ENCODE results near the gene LTC4S.

LTC4S gene

DNA sequence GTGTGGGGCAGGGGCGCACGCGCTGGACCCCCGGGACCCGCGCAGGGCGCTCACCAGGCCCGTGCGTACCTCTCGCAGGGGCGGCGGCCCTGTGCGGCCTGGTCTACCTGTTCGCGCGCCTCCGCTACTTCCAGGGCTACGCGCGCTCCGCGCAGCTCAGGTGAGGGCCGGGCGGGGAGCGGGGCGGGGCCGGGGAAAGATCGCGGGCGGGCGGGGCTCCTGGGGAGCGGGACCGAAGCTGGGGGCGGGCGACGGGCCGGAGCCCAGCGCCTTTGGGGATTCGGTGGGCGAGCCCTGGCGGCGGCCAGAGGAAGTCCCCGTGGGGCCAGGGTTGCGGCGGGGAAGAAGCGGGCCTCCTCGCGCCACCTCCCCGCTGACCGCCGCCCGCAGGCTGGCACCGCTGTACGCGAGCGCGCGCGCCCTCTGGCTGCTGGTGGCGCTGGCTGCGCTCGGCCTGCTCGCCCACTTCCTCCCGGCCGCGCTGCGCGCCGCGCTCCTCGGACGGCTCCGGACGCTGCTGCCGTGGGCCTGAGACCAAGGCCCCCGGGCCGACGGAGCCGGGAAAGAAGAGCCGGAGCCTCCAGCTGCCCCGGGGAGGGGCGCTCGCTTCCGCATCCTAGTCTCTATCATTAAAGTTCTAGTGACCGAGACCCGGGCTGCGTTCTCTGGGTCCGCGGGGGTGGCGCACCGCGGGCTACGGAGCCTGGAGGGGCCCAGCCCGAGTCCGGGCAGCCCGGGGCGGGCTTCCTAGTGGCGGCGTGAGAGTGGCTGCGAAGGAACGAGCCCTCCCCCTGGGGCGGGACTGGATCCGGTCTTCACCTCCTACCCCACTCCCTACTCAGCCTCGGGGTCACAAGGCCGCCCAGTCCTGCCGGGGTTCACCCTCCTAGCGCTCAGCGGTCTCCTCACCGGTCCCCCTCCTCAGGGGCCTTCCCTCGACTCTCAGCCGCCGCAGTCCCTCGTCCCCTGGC, 2.4 kb downstream of the LTC4S start:
- DNase-seq (ENCODE audit: low read depth in 2 of 2) = no peak

DNA sequence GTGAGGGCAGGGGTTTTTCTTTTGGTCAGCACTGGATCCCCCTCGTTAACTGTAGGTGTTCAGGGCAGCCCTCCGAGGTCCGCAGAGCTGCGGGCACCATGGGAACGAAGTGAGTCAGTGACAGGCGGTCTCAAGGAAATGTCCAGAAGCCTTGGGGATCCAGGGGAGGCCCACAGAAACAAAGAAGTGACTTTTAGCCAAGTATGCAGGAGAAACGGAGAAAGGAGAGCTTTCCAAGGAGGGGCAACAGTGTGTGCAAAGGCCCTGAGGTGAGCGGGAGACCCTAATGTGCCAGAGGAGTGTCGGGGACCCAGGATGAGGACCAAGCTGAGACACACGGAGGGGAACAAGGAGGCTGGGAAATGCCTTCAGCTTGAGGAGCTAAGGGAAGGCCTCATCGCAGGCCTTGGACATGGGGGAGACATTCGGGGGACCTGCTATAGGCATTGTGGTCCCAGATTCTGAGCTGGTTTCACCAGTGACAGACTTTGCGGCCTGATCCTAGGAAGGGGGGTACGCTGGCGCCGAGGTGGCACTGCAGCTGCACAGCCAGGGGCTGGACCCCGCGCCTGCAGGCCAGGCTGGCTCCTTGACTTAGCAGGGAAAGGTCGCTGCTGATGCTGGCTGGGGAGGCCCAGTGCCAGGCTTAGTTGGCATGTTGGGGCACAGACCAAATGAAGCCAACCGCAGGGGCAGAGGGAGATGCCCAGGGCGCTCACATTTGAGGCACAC, 3.3 kb downstream of the LTC4S start:
- DNase-seq (ENCODE audit: low read depth in 2 of 2) = no peak

DNA sequence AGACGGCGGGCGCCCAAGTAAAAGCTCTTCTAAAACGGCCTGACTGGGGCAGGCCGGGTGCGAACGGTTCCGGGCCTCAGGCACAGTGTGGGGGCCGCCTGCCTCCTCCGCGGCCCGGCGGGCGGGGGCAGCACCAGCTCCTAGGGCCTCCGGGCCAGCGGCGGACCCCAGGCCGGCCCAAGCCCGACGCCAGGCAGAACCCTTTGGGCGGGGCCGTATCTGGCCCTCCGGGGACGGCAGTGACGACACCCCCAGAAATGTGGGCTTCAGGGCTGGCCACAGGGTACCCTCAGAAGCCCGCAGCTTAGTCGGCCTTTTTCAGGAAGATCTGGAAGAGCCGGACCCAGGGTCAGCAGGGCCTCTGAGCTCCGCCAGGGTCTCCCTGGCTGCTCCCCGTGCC, 4.0 kb downstream of the LTC4S start:
- DNase-seq (ENCODE audit: low read depth in 2 of 2) = no peak

DNA sequence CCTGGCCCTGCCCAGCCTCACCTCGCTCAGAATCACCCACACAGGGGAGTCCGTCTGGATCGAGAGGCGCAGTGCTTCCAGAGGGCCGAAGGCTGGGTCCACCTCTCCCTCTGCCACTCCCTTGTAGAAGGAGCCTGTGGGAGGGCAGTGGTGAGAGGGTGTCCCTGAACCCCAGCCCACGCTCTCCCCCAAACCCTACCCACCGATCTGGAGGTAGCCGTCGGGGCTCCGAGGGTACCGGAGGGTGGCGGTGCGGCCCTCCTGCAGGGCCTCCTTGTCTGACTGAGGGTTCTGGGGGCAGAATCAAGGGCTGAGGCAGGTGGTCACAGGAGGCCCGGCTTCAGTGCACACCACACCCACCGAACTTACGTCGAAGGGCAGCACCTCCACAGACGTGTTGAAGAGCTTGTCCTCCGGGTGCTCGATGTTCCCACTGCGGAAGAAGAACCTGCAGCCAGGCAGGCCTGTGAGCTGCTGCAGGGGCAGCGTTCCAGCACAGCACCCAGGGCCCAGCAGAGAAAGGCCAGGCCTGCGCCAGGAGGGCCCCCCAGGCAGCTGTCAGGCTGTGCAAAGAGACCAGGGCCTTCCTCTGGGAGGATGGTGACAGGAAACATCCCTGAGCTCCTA, 4.5 kb downstream of the LTC4S start:
- DNase-seq (ENCODE audit: low read depth in 2 of 2) = no peak

DNA sequence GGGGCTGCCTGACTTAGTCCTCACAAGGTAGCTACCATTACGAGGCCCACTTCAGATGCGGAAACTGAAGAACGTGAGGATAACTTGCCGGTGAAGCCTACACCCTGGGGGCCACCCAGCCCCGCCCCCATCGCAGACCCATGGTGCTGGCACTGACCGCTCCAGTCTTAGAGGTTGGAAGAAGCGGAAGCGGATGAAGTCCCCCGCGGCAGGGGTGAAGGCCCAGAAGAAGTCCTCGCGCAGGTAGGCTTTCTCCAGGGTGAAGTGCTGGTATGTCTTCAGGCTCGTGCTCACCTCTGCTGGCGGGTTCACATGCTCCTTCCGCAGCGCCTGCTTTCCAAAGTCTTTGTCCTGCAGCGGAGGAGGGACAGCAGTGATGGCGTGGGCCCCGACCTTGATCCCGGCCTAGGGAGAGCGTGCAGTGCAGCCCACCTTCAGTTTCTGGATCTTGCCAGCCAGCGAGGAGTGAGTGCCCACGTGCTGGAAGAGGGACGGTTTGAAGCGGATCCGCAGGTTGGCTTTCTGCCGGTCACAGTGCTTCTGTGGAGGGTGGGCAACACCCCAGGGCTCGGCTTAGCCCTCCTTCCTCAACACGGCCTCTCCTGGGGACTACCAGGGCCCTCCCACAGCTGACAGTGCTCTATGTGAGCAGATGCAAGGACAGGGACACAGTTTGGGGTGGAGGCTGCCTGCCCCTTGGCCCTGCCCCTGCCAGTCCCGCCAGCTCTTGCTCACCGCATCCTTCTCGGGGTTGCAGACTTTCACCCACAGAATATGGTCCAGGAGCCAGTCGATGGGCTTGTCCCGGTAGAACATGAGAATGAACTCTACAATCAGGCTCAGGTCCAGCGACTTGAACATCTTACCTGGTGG, 5.2 kb downstream of the LTC4S start:
- DNase-seq (ENCODE audit: low read depth in 2 of 2) = no peak

DNA sequence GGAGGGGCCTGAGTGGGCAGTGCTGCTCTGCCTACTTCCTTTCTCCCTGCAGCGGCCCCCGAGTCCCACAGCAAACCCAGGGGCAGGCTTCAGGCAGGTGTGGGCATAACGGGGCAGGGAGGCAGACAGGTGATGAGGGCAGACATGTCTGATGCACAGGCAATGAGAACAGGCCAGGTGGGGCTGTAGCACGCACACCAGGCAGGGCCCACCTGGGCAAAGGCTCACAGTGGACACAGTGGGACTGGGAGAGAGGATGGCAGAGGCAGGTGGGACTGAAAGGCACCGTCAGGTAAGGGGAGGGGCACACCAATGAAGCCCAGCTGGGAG, 5.8 kb downstream of the LTC4S start:
- no peak for DNase-seq (ENCODE audit: low read depth in 2 of 2)

DNA sequence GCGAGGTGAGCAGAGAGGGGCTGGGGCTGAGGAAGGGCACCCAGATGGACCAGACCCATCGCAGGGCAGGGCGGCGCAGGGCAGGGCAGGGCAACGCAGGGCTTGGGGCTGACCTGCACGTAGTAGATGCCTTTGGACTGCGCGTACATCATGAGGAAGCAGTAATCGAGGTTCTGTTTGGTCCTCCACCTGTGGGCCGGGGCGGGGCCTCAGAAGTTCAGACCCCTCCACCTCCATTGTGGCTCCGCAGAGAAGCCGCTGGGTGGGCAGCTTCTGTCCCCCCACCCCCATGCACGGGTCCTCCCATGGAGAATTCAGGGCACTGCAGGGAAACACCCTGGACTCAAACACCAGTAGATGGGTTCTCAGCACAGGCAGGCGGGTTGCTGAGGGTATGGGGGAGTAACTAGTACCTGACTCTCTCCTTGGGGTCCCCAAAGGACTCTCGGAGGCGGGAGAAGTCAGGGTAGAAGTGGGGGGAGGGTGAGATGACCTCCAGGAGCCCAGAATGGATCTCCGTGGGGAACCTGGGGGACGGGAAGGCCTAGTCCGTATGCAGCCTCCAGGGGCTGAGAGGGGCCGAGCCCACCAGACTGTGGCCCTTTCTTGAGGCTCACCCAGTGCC, 6.4 kb downstream of the LTC4S start:
- no peak for DNase-seq (ENCODE audit: low read depth in 2 of 2)

DNA sequence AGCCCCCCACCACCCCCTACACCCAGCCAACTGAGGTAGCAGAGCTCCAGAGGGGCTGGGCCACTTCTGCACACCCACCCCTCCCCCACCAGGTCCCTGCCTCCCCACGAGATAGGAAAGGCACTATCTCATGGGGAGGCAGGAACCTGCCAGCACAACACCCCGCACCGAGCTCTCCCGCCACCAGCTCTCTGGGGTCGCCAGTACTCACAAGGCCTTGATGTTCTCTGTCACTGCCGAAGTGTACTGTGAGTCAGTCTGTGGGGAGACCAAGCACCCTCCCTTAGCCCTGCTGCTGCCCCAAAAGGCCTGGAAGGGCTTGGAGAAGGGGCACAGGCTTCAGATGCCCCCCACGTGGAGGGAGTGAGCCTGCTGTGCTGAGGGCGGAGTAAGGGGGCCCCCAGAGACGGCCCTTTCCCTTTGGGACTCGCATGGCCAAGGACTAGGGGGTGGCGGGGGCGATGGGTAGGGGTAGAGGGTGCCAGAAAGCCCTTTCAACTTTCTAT, 7.0 kb downstream of the LTC4S start:
- no peak for DNase-seq (ENCODE audit: low read depth in 2 of 2)

DNA sequence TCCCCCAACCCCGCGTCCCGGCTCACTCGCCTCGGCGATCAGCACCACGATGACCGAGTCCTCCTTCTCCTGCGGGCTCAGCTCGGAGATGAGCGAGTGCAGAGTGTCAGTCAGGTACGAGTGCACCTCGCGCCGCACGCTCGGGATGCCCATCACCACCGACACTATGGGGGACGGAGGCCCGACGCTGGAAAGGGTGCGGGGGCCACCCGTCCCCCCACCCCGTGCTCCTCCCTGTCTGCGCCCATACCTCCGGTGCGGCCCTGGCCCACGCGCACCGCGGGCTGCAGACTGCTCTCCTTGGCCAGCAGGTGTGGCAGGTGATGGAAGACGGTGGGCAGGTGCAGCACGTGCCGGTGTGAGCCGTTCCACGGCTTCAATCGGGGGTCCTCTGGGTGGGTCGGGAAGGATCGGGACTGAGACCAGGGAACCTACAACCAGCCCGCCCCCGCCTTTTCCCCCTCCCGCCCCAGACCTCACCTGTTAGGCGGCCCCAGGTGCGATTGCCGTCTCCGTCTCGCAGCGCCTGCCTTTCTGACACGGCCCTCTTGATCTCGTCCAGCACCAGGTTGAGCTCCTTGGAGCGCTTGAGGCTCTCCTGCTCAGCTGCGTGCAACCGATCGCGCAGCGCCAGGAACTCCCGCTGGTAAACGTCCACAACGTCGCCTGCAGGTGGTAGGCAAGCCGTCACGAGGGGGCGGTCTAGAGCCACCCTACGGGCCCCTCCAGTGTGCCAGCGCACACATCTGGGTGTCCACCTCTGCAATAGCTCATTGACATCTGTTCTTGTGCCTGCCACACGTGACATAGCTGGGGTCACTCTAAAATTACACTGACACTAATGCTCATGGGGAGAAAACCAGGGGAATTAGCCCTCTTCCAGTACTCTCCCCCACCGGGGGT, 7.8 kb downstream of the LTC4S start:
- DNase-seq (ENCODE audit: low read depth in 2 of 2) = no peak

DNA sequence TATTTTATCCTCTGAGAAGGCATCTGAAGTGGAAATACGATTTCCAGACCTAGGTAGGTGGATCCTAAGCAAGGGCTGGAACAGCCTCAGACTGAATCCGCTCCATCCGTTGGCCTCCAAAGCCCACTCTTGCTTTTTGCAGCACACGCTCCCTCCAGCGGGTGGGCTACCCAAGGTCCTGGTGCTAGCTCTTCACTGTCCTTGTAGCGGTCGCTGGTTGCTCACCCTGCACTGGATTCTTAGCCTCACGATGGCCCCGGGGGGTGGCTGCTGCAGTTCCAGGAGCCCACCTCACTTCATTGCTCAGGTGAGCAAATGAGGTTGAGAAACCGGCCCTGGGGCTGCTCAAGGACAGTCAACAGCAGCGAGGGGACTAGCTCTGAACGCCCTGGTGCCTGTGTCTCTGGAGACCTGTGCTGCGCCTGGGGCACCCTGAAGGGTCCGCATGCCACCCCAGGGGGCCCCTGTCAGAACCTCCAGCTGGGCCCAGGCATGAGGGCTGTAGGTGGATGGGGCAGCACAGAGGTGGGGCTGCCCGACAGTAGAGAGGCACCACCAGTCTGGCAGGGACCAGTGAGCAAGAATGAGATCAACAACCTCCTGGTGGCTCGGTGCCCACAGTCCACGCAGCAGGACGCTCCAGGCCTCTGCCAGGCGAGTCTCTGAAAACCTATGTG, 8.6 kb downstream of the LTC4S start:
- DNase-seq (ENCODE audit: low read depth in 2 of 2) = no peak

DNA sequence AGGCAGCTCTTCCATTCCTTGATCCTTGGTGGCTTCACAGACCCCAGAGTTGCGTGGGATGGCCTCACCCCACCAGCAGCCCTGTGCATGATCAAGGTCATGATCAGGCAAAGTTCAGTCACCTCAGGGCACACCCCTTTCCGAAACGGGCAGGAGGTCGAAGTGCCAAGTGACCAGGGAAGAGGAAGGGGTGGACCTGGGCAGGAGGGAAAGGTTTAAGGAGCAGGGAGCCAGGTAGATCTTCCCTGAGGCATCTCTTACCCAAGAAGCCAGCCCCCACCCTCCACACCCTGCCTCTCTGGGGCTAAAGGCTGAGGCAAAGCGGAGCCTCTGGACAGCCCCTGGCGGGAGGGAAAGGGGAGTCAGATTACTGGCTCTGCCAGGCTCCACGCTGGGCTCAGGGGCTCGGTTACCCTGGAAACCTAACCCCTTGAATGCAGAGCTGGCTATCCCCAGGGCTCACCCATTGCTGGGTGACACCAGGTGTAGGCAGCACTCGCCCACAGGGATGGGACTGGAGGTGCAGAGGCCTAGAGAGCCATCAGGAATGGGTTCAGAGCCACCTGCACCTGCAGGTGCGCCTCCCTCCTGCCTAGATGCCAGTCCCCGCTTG, 9.3 kb downstream of the LTC4S start:
- no peak for DNase-seq (ENCODE audit: low read depth in 2 of 2)

DNA sequence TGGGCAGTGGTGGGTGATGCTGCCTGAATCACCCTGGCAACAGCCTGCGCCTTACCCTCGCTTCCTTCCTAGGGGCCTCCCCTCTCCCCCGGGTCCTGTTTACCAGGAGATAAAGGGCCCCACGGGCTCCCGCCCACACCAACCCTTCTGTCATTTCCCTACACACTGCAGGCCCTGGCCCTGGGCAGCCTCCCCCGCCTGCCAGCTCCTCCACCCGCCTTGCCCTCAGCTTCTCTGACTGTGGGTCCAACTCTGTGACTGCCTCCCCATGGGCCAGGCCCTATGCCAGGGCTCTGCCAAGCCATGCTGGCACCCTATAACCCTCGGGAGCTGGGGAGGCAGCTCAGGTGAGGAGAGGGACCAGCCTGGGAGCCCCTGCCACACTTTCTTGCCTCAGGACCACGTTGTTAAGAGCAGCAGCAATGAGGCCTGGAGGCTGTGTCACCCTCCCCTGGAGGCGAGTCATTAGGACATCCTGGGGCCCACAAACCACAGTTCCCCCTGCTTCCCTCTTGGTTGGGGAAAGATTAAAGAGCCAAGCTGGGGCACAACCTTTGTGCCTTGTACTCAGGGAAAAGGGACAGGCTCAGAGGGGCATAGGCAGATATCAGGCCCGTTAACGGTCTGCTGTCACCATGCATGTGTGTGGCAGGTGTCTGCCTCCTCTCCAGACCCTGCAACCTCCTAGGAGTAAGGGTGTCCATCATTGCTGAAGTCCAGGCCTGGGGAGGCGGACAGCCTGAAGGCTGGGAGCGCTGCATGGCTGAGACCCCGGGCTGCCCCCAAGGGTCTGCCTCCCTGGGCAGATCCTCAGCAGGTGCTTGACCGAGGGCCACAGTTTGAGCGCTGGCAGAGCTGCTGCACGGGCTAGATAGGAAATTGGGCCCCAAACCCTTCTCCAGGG, 10.1 kb downstream of the LTC4S start:
- DNase-seq (ENCODE audit: low read depth in 2 of 2) = no peak

DNA sequence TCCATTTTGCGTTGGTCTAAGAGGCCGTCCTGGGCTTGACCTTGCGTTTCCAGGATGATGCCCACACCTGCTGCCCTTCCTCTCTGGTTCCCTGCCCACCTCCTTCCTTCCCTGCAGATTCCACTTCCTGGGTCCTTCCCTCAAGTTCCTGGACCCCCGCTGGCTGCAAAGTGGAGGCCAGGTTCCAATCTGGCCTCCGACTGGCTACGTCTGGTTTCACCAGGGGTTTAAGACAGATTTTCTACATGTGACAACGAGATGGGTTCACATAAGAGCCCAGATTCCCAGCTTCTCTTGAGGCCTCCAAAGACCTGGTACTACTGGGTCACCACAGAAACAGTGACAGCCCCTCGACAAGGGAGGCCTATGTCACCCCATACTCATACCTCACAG, 10.8 kb downstream of the LTC4S start:
- no peak for DNase-seq (ENCODE audit: low read depth in 2 of 2)

DNA sequence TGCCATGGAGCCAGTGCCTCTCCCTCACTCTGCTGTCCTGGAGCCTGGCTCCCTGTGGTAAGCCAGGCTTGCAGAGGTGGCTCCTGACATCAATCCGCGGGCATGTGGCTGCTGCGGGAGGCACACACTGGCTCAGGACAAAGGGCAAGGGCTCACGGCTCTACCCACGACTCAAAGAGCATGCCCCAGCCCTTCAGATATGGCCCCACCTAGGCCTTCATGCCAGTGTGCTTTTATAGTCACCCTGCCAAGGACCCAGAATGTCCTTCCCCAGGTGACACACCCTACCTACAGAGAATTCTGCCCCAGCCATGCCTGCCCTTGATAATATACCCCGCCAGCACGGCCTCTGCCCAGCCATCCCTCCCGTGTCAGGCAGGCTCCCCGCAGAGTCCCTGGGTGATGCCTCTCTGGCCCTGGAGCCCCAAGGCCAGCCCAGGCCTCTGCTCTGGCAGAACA, 11.3 kb downstream of the LTC4S start:
- DNase-seq (ENCODE audit: low read depth in 2 of 2) = no peak

DNA sequence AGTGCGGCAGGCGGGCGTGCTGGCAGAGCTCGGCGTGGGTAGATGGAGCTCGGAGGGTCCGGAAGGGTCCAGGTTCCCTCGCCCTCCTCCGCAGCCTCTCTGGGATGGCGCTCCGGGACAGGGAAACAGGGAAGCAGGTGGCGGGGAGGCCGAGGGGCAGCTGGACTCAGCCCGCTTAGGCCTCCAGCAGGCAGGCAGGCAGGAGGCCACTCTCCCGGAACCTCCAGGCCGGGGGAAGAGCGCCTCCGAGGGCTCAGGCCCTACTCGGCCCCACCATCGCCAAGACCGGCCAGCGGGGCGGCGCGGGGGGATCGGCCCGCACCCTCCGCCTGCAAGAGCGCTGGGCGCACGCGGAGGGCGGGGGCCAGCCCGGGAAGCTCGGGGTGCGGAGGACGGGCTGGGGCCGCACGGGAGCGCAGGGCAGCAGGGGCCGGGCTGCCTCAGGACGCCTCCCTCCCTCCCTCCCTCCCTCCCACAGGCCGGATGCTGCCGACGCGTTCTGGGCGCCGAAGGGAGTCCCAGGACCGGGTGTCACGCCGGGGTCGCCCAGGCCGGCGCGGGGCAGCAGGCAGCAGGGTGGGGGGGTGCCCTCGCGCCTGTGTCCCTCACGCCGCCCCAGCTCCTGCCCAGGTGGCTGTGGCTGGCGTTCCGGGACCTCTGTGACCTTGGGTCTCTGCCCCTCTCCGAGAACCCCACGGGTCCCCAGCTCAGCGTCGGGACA, 11.9 kb downstream of the LTC4S start:
- DNase-seq (ENCODE audit: low read depth in 2 of 2) = no peak

DNA sequence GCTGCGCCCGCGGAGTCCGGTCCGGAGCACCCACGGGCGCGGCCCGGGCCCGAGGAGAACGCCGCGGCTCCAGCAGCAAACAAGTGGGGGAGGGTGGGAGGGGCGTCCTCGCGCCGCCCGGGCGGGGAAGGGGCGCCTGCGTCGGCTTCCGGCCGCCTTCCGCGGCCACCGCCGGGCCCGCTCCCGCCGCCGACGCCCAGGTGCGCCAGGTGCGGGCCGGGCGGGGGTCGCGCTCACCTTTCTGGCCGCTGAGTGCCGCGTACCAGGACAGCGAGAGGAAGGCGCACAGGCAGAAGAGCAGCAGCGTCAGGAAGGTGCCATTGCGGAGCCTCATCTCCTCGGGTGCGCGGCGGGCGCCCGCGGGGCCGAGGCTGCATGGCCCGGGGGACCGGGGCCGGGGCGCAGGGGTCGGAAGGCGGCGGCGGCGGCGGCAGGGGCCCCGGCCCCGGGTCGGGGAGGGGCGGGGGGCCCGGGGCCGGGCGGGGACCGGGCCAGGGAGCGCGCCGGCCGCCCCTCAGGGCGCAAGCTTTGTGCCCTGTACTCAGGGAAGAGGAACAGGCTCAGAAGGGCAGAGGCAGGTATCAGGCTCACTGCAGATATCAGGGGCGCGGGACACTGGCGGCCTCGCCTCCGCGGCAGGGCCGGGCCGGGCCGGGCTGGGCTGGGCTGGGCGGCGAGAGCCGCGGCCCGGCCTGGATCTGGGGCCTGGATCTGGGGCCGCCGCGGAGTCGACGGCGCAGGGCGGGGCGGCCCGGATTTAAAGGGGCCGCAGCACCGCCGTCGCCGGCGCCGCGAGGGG, 12.7 kb downstream of the LTC4S start, which contains the start of gene MGAT4B:
TSS of gene MGAT4B (minus strand) at position 617 of the 799 bp plus-strand sequence. CDS start at position 334, 283 bp downstream.
- no peak for DNase-seq (ENCODE audit: low read depth in 2 of 2)
